PC-3 (cell line): ENCODE results near the gene TMED9. TPM values are rescaled to one million over a fixed set of nuclear protein-coding genes. Genes with fewer than 3 reads are reported as not detected.

ENCODE experiments used
- ATAC-seq: fragments of 200-7000 bp; cut with Tn5 transposase; 2 replicates; pipeline ENCODE4 v1.9.1; 2020; ENCODE audit warnings: mild to moderate bottlenecking, moderate library complexity
- BruUV-seq: library from RNA; stranded (reverse); fragments of 400-500 nt; replicated peaks from 2 replicates; lab custom pipeline; 2021; lab: Mats Ljungman, UMichigan
- CTCF ChIA-PET: fragments of 300-600 bp; sonication (Branson Sonifier 250); formaldehyde crosslinking; loops from one replicate; lab custom pipeline; 2022; ENCODE audit warnings: antibody characterized with exemption; lab: Charles Lee
- POLR2A ChIA-PET: fragments of 300-600 bp; sonication (Branson Sonifier 250); formaldehyde crosslinking; loops from one replicate; lab custom pipeline; 2022; ENCODE audit warnings: antibody characterized with exemption; ENCODE audit not compliant: unreplicated experiment; lab: Charles Lee
- DNase-seq: peaks from one replicate; pipeline ENCODE4 v3.0.0-alpha.2; 2015
- H2AFZ ChIP-seq: fragments of 300-600 bp; sonication (generic); 2 replicates; pipeline ENCODE4 v1.6.0; 2016; ENCODE audit warnings: antibody characterized with exemption, low read length
- H3F3A ChIP-seq: fragments of 300-600 bp; sonication (generic); one replicate; pipeline ENCODE4 v1.6.0; 2017; ENCODE audit warnings: antibody characterized with exemption, low read length, control low read depth, mild to moderate bottlenecking; ENCODE audit not compliant: unreplicated experiment
- H3K27ac ChIP-seq: fragments of 300-600 bp; sonication (generic); 2 replicates; pipeline ENCODE4 v1.5.1; 2016; ENCODE audit warnings: mild to moderate bottlenecking, low read length
- H3K27me3 ChIP-seq: fragments of 300-600 bp; sonication (generic); 2 replicates; pipeline ENCODE4 v1.6.1; 2016; ENCODE audit warnings: low read length, mixed read lengths
- H3K36me3 ChIP-seq: fragments of 300-600 bp; sonication (generic); 2 replicates; pipeline ENCODE4 v1.6.1; 2016; ENCODE audit warnings: low read depth, mixed run types, low read length, mixed read lengths
- H3K4me1 ChIP-seq: fragments of 300-600 bp; sonication (generic); 2 replicates; pipeline ENCODE4 v1.5.1; 2016; ENCODE audit warnings: low read length; ENCODE audit not compliant: insufficient read depth
- H3K4me2 ChIP-seq: fragments of 300-600 bp; sonication (generic); 2 replicates; pipeline ENCODE4 v1.6.0; 2016; ENCODE audit warnings: low read length
- H3K4me3 ChIP-seq: fragments of 300-600 bp; sonication (generic); 2 replicates; pipeline ENCODE4 v1.5.1; 2016; ENCODE audit warnings: mild to moderate bottlenecking, low read length, mixed read lengths
- H3K79me2 ChIP-seq: fragments of 300-600 bp; sonication (generic); 2 replicates; pipeline ENCODE4 v1.6.1; 2017; ENCODE audit warnings: low read length, mixed read lengths
- H3K9ac ChIP-seq: fragments of 300-600 bp; sonication (generic); 2 replicates; pipeline ENCODE4 v1.6.0; 2016; ENCODE audit warnings: mild to moderate bottlenecking, low read length
- H3K9me2 ChIP-seq: fragments of 300-600 bp; sonication (generic); replicated peaks from 2 replicates; pipeline ENCODE4 v1.6.1; 2016; ENCODE audit warnings: mixed run types, low read length, mixed read lengths
- H3K9me3 ChIP-seq: fragments of 300-600 bp; sonication (generic); 2 replicates; pipeline ENCODE4 v1.6.1; 2016; ENCODE audit warnings: low read length, mixed read lengths
- H4K20me1 ChIP-seq: fragments of 300-600 bp; sonication (generic); 2 replicates; pipeline ENCODE4 v1.6.1; 2016; ENCODE audit warnings: low read length, mixed read lengths
- EZH2 ChIP-seq: fragments of 300-600 bp; sonication (generic); IDR thresholded peaks from one replicate; pipeline ENCODE4 v1.6.1; 2017; ENCODE audit warnings: antibody characterized with exemption, mild to moderate bottlenecking, low read length; ENCODE audit not compliant: unreplicated experiment
- EZH2phosphoT487 ChIP-seq: fragments of 300-600 bp; sonication (generic); IDR thresholded peaks from 2 replicates; pipeline ENCODE4 v1.6.1; 2018; ENCODE audit warnings: mild to moderate bottlenecking, antibody characterized with exemption, low read length, borderline replicate concordance
- intact Hi-C: fragments of 100-400 bp; cut with micrococcal nuclease; formaldehyde crosslinking; loops from 2 replicates; pipeline ENCODE4 v1.9.0; 2023
- total RNA-seq: library from RNA; depleted of rRNA; stranded (reverse); fragments of >200 nt; gene quantifications from 2 replicates; pipeline ENCODE4 v1.2.3, GENCODE V29; 2014
- TF ChIP-seq, protein P1 (sequence below): fragments of 300-600 bp; sonication (generic); conservative IDR thresholded peaks from 2 replicates; pipeline ENCODE4 v1.5.1; 2017; ENCODE audit warnings: antibody characterized with exemption, low read depth, mild to moderate bottlenecking, low read length

The TMED9 gene
- total RNA-seq, 1 experiment from 2014 or later = 217 TPM

DNA sequence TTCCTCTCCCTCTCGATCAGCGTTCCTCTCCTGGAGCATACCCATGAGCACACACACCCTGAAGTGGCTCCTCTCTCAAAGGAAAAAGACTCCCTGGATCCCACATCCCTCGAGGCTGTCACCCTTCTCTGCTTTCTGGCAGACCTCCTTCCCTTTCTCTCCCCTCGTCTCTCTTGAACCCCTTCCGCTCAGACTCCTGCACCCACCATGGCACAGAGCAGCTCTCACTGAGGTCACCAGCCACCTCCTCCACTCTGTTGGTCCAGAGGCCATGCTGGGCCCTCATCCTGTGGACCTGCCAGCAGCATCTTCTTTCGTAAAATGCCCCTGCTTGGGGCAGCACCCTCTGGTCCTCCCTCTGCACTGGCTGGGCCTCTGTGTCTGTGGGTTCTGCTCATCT lies 13.7 kb downstream of the TMED9 start:
- Histone ChIP-seq H3K79me2 (peaks cover 10% of the 10 kb centered on the region), H3K36me3 (no peaks in the 10 kb centered on the region), H3K27ac (no peak overlapping the region), H3K9me3 (no peaks in the 10 kb centered on the region), H3K4me1 (peaks cover 4% of the 10 kb centered on the region; the same call in 1 of the 2 replicates), H3F3A (no peaks in the 10 kb centered on the region), H3K9ac (no peak overlapping the region), H3K27me3 (no peaks in the 10 kb centered on the region), H2AFZ (no peak overlapping the region), H3K4me3 (no peak overlapping the region), H4K20me1 (no peaks in the 10 kb centered on the region), H3K4me2 (no peak overlapping the region), H3K9me2 (no peaks in the 10 kb centered on the region)
- POLR2A ChIA-PET = no interaction called here
- intact Hi-C loops = no loop called here
- ATAC-seq (no peak), DNase-seq (no peak)
- no TSS peak for BruUV-seq
- TF ChIP-seq EZH2 = no peak
- TF ChIP-seq EZH2phosphoT487 = no peak
- TF ChIP-seq, protein P1, sequence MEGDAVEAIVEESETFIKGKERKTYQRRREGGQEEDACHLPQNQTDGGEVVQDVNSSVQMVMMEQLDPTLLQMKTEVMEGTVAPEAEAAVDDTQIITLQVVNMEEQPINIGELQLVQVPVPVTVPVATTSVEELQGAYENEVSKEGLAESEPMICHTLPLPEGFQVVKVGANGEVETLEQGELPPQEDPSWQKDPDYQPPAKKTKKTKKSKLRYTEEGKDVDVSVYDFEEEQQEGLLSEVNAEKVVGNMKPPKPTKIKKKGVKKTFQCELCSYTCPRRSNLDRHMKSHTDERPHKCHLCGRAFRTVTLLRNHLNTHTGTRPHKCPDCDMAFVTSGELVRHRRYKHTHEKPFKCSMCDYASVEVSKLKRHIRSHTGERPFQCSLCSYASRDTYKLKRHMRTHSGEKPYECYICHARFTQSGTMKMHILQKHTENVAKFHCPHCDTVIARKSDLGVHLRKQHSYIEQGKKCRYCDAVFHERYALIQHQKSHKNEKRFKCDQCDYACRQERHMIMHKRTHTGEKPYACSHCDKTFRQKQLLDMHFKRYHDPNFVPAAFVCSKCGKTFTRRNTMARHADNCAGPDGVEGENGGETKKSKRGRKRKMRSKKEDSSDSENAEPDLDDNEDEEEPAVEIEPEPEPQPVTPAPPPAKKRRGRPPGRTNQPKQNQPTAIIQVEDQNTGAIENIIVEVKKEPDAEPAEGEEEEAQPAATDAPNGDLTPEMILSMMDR = no peak
- CTCF ChIA-PET = no interaction called here

DNA sequence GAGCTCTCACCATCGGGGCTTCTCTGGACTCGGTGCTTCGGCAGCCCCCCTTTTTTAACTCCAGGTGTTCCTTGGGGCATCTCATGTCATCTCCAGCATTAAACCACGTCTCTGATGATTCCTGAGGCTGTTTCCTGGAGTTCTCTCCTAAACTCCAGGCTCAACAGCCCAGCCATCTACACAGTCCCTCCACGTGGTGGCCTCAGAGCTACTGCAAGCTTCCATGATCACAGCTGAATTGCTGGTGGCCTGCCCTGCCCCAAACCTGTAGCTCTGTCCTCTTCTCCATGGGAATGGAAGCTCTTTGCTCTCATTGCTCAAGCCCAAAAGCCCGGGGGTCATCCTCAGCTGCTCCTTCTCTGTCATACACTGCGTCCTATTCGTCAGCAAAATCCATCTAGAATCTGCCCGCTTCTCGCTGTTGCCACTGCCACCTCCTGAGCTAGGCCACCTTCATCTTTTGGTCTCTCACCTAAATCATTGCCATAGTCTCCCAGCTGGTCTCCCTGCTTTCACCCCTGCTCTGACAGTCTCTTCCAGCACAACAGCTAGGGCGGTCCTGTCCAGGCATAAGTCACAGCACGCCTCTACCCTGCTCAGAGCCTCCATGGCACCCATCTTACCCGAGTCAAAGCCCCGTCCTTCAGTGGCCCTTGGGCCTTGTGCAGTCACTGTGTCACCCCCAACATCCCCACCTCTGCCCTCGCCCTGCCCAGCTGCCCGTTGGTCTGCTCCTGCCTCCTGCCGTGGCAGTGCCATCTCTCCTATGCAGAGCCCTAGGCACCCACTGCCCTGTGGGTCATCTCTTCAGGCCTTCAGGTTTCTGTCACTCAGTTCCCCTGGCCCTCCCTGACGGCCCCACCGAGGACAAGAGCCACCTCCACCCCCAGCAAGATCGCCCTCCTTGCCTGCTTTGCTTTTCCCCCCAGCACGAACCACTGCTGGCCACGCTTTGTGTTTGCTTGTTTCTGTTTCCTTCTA lies 14.4 kb downstream of the TMED9 start:
- no peak overlapping the region for H3K4me3 ChIP-seq
- no peaks in the 10 kb centered on the region for H3K9me2 ChIP-seq
- no peak overlapping the region for H2AFZ ChIP-seq
- ATAC-seq (no peak), DNase-seq (no peak)
- POLR2A ChIA-PET = no interaction called here
- TF ChIP-seq, protein P1 = no peak
- no peak for TF ChIP-seq EZH2phosphoT487
- no peak for TF ChIP-seq EZH2
- CTCF ChIA-PET = no interaction called here
- H3K36me3 ChIP-seq = no peaks in the 10 kb centered on the region
- no peaks in the 10 kb centered on the region for H3F3A ChIP-seq
- H3K9me3 ChIP-seq = no peaks in the 10 kb centered on the region
- no peaks in the 10 kb centered on the region for H4K20me1 ChIP-seq
- intact Hi-C loops = no loop called here
- H3K4me2 ChIP-seq = no peak overlapping the region
- H3K79me2 ChIP-seq = peaks cover 3% of the 10 kb centered on the region; the same call in 1 of the 2 replicates
- no TSS peak for BruUV-seq
- H3K9ac ChIP-seq = no peak overlapping the region
- no peak overlapping the region for H3K27ac ChIP-seq
- H3K4me1 ChIP-seq = no peaks in the 10 kb centered on the region
- no peaks in the 10 kb centered on the region for H3K27me3 ChIP-seq

DNA sequence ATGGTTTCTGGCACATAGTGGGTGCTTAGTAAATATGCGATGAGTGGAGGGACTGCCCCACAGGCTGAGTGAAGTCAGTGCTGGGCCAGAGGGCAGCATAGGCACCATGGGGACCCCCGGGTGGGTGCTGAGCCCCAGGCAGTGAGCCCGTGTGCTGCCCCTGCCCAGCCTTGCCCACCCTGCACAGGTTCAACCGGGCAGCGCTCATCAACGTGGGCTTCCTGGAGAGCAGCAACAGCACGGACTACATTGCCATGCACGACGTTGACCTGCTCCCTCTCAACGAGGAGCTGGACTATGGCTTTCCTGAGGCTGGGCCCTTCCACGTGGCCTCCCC lies 15.1 kb downstream of the TMED9 start:
- BruUV-seq = no TSS peak
- H3K9me3 ChIP-seq = no peaks in the 10 kb centered on the region
- H3K36me3 ChIP-seq = no peaks in the 10 kb centered on the region
- H4K20me1 ChIP-seq = no peaks in the 10 kb centered on the region
- H3K27ac ChIP-seq = no peak overlapping the region
- no peak overlapping the region for H3K9ac ChIP-seq
- no peak for ATAC-seq
- H3F3A ChIP-seq = no peaks in the 10 kb centered on the region
- H3K27me3 ChIP-seq = no peaks in the 10 kb centered on the region
- H3K9me2 ChIP-seq = no peaks in the 10 kb centered on the region
- no peak for DNase-seq
- no peak for TF ChIP-seq EZH2
- TF ChIP-seq EZH2phosphoT487 = no peak
- TF ChIP-seq, protein P1 = no peak
- ChIA-PET POLR2A (interaction anchor here (0.6 kb wide), 1 partner anchor 109 kb away, joined by 3 read pairs; no protein-coding TSS in a partner anchor), CTCF (no interaction called here)
- intact Hi-C loops = no loop called here
- H3K4me1 ChIP-seq = no peaks in the 10 kb centered on the region
- no peak overlapping the region for H3K4me3 ChIP-seq
- no peaks in the 10 kb centered on the region for H3K79me2 ChIP-seq
- no peak overlapping the region for H2AFZ ChIP-seq
- no peak overlapping the region for H3K4me2 ChIP-seq
